Muscle layer of colon (tissue), 2 donors: Measurements from ENCODE around the gene GALNT12.

Experiments
- H3K27ac ChIP-seq: one replicate; pipeline ENCODE4 v1.7.0; 2013; ENCODE audit warnings: low read depth, mild to moderate bottlenecking, low read length, moderate library complexity
- H3K27me3 ChIP-seq, 2 donors: one replicate each; pipeline ENCODE4 v1.7.0; 2013; ENCODE audit warnings: low read length in 2 of 2, mild to moderate bottlenecking in 2 of 2; ENCODE audit not compliant: insufficient read depth in 2 of 2, control insufficient read depth in 1 of 2
- H3K36me3 ChIP-seq: one replicate; pipeline ENCODE4 v1.7.0; 2013; ENCODE audit warnings: mild to moderate bottlenecking, low read length; ENCODE audit not compliant: insufficient read depth
- H3K4me1 ChIP-seq: one replicate; pipeline ENCODE4 v1.7.0; 2013; ENCODE audit warnings: mild to moderate bottlenecking, low read length; ENCODE audit not compliant: insufficient read depth
- H3K4me3 ChIP-seq, 2 donors: one replicate each; pipeline ENCODE4 v1.7.0; 2013; ENCODE audit warnings: low read length in 2 of 2, low read depth in 1 of 2, mild to moderate bottlenecking in 1 of 2, moderate library complexity in 1 of 2
- H3K9ac ChIP-seq: one replicate; pipeline ENCODE4 v1.7.0; 2013; ENCODE audit warnings: low read length
- H3K9me3 ChIP-seq: one replicate; pipeline ENCODE4 v1.7.0; 2013; ENCODE audit warnings: mild to moderate bottlenecking, low read length
- donor health status: abdominal sarcoma.
- donor health status: Adenocarcinoma of cecum.

GALNT12 gene

GRCh38 chr9:98784831-98785806 lies 22.4 kb upstream of the GALNT12 start:
- Histone ChIP-seq H3K27ac (no peak overlapping the region), H3K4me3 (no peak overlapping the region), H3K9me3 (no peaks in the 10 kb centered on the region), H3K36me3 (peaks cover 35% of the 10 kb centered on the region), H3K9ac (no peak overlapping the region), H3K27me3 (no peaks in the 10 kb centered on the region), H3K4me1 (no peaks in the 10 kb centered on the region)

- H3K4me3 ChIP-seq = no peak overlapping the region
- no peaks in the 10 kb centered on the region for H3K9me3 ChIP-seq
- H3K36me3 ChIP-seq = peaks cover 33% of the 10 kb centered on the region
- H3K4me1 ChIP-seq = peaks cover 11% of the 10 kb centered on the region
- no peak overlapping the region for H3K27ac ChIP-seq
- H3K9ac ChIP-seq = no peak overlapping the region
- H3K27me3 ChIP-seq = no peaks in the 10 kb centered on the region
These were observed 20.5 kb upstream of the GALNT12 start for GRCh38 chr9:98786750-98787510.

DNA sequence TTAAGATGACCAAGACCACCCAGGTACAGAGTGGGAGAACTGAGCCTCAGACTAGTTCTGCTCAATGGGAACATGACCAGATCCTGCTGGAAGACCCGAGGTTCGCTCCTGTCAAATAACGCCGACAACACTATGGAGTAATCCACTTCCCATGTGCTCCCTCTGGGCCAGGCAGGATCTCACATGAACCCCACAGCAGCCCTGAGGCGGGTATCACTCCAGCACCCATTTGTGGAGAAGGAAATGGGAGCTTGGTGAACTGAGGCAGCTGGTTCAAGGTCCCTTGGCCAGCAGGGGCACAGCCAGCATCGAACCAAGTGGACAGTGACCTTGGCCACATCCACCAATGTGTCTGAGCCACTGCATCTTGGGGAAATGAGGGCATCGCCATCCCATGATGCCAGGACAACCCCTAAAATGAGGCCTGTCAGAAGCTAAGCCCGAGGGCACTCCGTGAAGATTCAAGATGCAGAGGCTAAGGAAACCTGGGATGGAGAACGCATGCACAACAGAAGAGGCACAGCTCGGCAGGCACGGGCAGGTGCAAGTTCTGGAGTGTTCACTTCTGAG lies 19.6 kb upstream of the GALNT12 start:
- no peak overlapping the region for H3K4me3 ChIP-seq
- no peak overlapping the region for H3K27ac ChIP-seq
- peaks cover 24% of the 10 kb centered on the region for H3K36me3 ChIP-seq
- H3K9me3 ChIP-seq = no peaks in the 10 kb centered on the region
- H3K27me3 ChIP-seq = no peaks in the 10 kb centered on the region
- H3K4me1 ChIP-seq = peaks cover 11% of the 10 kb centered on the region
- H3K9ac ChIP-seq = no peak overlapping the region

GRCh38 chr9:98789483-98790133 lies 17.9 kb upstream of the GALNT12 start:
- Histone ChIP-seq H3K9me3 (no peaks in the 10 kb centered on the region), H3K9ac (no peak overlapping the region), H3K4me3 (no peak overlapping the region), H3K4me1 (peaks cover 16% of the 10 kb centered on the region), H3K27me3 (no peaks in the 10 kb centered on the region), H3K27ac (no peak overlapping the region), H3K36me3 (peaks cover 12% of the 10 kb centered on the region)

GRCh38 chr9:98790134-98790841 lies 17.2 kb upstream of the GALNT12 start:
- no peak overlapping the region for H3K4me3 ChIP-seq
- no peak overlapping the region for H3K9ac ChIP-seq
- H3K9me3 ChIP-seq = no peaks in the 10 kb centered on the region
- peaks cover 12% of the 10 kb centered on the region for H3K36me3 ChIP-seq
- H3K4me1 ChIP-seq = peaks cover 23% of the 10 kb centered on the region
- no peak overlapping the region for H3K27ac ChIP-seq
- H3K27me3 ChIP-seq = no peaks in the 10 kb centered on the region

DNA sequence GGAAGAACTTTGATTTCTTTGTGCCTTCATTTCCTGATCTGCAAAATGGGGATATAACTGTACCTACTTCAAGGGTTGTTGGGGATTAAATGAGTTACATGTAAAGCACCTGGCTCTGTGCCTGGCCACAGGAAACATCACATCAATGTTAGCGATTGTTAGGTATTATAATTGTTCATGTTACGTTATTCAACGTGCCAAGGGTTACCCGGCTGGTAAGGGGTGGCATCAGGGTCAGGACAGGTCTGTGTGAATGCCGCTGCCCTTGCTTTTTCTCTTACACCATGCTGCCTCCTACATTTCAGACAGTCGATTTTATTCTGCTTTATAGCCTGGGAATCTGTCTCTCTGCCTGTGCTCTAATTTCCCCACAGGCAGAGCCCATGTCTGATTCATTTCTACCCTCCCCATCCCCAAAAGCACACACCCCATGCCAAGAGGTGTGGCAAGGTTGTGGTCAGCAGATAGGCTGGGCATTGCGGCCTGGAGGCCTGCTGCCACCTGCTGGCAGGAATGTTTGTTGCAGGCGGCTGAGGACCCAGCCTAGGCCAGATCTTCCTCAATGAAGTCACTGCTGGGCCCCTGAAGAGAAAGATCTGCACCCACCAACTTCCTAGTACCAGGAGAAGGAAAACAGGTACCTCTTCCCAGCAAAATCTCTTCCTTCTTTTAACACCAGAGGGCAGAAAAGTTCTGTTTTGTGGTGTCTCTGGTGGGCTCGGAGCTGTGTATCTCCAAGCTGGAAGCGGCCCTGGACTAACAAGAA lies 16.4 kb upstream of the GALNT12 start:
- Histone ChIP-seq H3K4me1 (peaks cover 27% of the 10 kb centered on the region), H3K27ac (no peak overlapping the region), H3K36me3 (peaks cover 12% of the 10 kb centered on the region), H3K9ac (no peak overlapping the region), H3K4me3 (no peak overlapping the region), H3K9me3 (no peaks in the 10 kb centered on the region), H3K27me3 (no peaks in the 10 kb centered on the region)

GRCh38 chr9:98791608-98792490 lies 15.6 kb upstream of the GALNT12 start:
- peaks cover 27% of the 10 kb centered on the region for H3K4me1 ChIP-seq
- H3K9ac ChIP-seq = no peak overlapping the region
- H3K9me3 ChIP-seq = no peaks in the 10 kb centered on the region
- no peak overlapping the region for H3K27ac ChIP-seq
- H3K36me3 ChIP-seq = peaks cover 12% of the 10 kb centered on the region
- no peaks in the 10 kb centered on the region for H3K27me3 ChIP-seq
- H3K4me3 ChIP-seq = no peak overlapping the region

DNA sequence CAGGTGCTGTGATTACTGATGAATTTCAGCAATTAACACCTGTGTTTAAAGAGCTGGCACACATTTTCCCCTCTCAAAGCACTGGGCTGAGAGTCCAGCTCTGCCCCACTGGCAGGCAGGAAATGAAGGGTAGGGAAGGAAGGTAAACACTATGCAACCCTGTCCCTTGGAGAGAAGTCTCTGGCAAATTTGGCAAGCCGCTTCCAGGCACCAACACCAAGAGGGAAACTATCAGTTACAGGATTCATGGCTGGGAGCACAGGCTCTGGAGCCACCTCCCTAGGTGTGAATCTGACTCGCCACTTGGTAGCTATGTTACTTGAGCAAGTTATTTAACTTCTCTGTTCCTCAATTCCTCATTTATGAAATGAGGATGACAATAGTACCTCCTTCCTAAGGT lies 14.4 kb upstream of the GALNT12 start:
- peaks cover 12% of the 10 kb centered on the region for H3K36me3 ChIP-seq
- H3K27ac ChIP-seq = no peak overlapping the region
- H3K9me3 ChIP-seq = no peaks in the 10 kb centered on the region
- H3K9ac ChIP-seq = no peak overlapping the region
- peaks cover 27% of the 10 kb centered on the region for H3K4me1 ChIP-seq
- no peaks in the 10 kb centered on the region for H3K27me3 ChIP-seq
- H3K4me3 ChIP-seq = no peak overlapping the region

DNA sequence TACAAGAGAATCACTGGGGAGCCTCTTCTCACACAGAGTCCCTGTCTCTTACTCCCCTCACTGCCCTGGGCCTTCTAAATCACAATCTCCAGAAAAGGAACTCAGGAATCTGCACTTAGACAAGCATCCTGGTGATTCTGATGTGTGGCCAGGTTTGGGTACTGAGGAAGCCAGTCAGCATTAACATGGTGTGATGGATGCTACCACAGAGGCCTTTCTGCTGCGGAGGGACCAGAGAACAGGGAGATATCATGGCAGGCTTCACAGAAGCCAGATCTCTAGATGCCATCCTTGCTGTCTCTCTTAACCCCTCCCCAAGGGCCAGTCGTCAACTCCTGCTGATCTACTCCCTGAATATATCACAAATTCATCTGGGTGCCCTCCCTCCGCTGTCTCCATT lies 12.7 kb upstream of the GALNT12 start:
- Histone ChIP-seq H3K27me3 (no peaks in the 10 kb centered on the region), H3K4me3 (peak overlapping the region in 1 of 2 donors; percentile 36), H3K4me1 (peaks cover 27% of the 10 kb centered on the region), H3K27ac (no peak overlapping the region), H3K36me3 (peaks cover 3% of the 10 kb centered on the region), H3K9me3 (no peaks in the 10 kb centered on the region), H3K9ac (no peak overlapping the region)
